Measurements from ENCODE around the gene CAT. TPM values are rescaled to one million over a fixed set of nuclear protein-coding genes. Genes with fewer than 3 reads are reported as not detected.

The CAT gene
- total and polyA plus RNA-seq, 9 of the 15 experiments (the other 6 are each of a cell fraction or from before 2014, with no cell fraction given): 86.7 to 183 (median 114) TPM

DNA sequence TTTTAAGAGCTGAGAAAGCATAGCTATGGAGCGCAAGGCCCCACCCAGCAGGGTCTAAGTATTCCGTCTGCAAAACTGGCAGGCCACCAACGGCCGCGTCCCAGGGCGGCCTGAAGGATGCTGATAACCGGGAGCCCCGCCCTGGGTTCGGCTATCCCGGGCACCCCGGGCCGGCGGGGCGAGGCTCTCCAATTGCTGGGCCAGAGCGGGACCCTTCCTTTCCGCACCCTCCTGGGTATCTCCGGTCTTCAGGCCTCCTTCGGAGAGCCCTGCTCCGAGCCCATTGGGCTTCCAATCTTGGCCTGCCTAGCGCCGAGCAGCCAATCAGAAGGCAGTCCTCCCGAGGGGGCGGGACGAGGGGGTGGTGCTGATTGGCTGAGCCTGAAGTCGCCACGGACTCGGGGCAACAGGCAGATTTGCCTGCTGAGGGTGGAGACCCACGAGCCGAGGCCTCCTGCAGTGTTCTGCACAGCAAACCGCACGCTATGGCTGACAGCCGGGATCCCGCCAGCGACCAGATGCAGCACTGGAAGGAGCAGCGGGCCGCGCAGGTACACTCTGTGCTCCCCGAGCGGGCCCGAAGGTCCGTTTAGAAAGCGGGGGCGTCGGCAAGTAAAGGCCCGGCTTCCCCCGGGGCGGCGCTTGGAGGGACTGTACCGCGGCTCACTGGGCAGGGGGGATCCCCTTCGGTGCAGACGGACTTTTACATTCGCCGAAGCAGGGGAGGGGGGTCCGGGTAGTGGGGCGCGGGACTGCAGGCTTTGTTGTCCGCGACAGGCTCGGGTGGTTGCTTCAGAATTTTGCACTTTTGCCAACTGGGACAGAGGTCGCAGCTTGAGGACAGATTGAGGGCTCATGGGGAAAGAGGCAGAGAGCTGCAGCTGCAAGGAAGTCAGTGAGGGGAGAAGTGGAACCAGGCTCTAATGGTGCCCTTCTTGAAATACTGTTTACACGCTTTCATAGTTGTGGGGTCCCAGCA lies at the start of gene CAT (continued):
- TF ChIP-seq SIRT6 (IDR thresholded peaks at IDR 0.05; ENCODE audit: low read depth, low read length) (no peak), GABPA (tag; conservative IDR thresholded peaks at IDR 0.05; ENCODE audit: low read depth) (no peak; the same call in 1 of the 2 replicates), HDAC3 (IDR thresholded peaks at IDR 0.05; ENCODE audit: borderline replicate concordance, partially characterized antibody) (peak; percentile 79), GATAD2A (IDR thresholded peaks at IDR 0.05) (no peak), DNMT1 (IDR thresholded peaks at IDR 0.05) (no peak), TRIM28 (IDR thresholded peaks at IDR 0.05) (no peak), ZNF57 (CRISPR knock-in tag; IDR thresholded peaks at IDR 0.05) (no peak), PHF21A (IDR thresholded peaks at IDR 0.05; ENCODE audit: borderline replicate concordance, low read depth) (peak; percentile 96; the same call in 1 of the 2 replicates), SNRNP70 (optimal IDR thresholded peaks at IDR 0.05; ENCODE audit: low read depth, low read length) (no peak), E2F3 (CRISPR knock-in tag; IDR thresholded peaks at IDR 0.05) (no peak), ZNF445 (CRISPR knock-in tag; IDR thresholded peaks at IDR 0.05; ENCODE audit: low read depth) (no peak), U2AF2 (optimal IDR thresholded peaks at IDR 0.05; ENCODE audit: low read depth, low read length) (no peak), POLR2A (conservative IDR thresholded peaks at IDR 0.05) (peak; percentile 89), JUN (IDR thresholded peaks at IDR 0.05; ENCODE audit: borderline replicate concordance, low read depth, low read length) (no peak), JUN (CRISPR knock-in tag; IDR thresholded peaks at IDR 0.05; ENCODE audit: borderline replicate concordance) (no peak), DIDO1 (tag; IDR thresholded peaks at IDR 0.05; ENCODE audit: low read depth) (peak; percentile 46; the same call in 1 of the 2 replicates), LEF1 (IDR thresholded peaks at IDR 0.05) (0 out of 2 replicates have a peak, but pooled peaks have one; percentile 38), C11orf30 (IDR thresholded peaks at IDR 0.05; ENCODE audit: low read depth) (no peak), FOXM1 (IDR thresholded peaks at IDR 0.05; ENCODE audit: low read depth) (peak; percentile 79), FOXM1 (CRISPR knock-in tag; IDR thresholded peaks at IDR 0.05; ENCODE audit: low read depth) (no peak), SIX5 (IDR thresholded peaks at IDR 0.05; ENCODE audit: borderline replicate concordance in 1 of 2, insufficient read depth in 1 of 2, low read depth in 1 of 2, low read length in 2 of 2) (no peak), ZNF75A (CRISPR knock-in tag; IDR thresholded peaks at IDR 0.05) (no peak), NR2F6 (CRISPR knock-in tag; IDR thresholded peaks at IDR 0.05) (no peak)
- TF ChIP-seq, protein P1, sequence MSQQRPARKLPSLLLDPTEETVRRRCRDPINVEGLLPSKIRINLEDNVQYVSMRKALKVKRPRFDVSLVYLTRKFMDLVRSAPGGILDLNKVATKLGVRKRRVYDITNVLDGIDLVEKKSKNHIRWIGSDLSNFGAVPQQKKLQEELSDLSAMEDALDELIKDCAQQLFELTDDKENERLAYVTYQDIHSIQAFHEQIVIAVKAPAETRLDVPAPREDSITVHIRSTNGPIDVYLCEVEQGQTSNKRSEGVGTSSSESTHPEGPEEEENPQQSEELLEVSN (IDR thresholded peaks at IDR 0.05; ENCODE audit: borderline replicate concordance in 1 of 2, extremely low read depth in 1 of 2, insufficient read depth in 1 of 2, insufficient read length in 1 of 2, low read depth in 1 of 2, low read length in 1 of 2, poor library complexity in 1 of 2, severe bottlenecking in 1 of 2): no peak
- TF ChIP-seq, protein P2, sequence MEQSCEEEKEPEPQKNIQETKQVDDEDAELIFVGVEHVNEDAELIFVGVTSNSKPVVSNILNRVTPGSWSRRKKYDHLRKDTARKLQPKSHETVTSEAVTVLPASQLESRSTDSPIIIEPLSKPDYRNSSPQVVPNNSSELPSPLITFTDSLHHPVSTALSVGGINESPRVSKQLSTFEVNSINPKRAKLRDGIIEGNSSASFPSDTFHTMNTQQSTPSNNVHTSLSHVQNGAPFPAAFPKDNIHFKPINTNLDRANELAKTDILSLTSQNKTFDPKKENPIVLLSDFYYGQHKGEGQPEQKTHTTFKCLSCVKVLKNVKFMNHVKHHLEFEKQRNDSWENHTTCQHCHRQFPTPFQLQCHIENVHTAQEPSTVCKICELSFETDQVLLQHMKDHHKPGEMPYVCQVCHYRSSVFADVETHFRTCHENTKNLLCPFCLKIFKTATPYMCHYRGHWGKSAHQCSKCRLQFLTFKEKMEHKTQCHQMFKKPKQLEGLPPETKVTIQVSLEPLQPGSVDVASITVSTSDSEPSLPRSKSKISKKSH (CRISPR knock-in tag; IDR thresholded peaks at IDR 0.05): no peak
- TF ChIP-seq, protein P3, sequence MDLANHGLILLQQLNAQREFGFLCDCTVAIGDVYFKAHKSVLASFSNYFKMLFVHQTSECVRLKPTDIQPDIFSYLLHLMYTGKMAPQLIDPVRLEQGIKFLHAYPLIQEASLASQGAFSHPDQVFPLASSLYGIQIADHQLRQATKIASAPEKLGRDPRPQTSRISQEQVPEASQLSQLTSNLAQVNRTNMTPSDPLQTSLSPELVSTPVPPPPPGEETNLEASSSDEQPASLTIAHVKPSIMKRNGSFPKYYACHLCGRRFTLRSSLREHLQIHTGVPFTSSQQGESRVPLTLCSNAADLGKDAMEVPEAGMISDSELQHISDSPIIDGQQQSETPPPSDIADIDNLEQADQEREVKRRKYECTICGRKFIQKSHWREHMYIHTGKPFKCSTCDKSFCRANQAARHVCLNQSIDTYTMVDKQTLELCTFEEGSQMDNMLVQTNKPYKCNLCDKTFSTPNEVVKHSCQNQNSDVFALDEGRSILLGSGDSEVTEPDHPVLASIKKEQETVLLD (IDR thresholded peaks at IDR 0.05): no peak
